Raji (cell line): ENCODE results near the gene FNBP1.

Experiments used
- POLR2A ChIP-seq: IDR thresholded peaks from 2 replicates; pipeline ENCODE4 v1.6.1; 2011; ENCODE audit warnings: low read depth, low read length, control low read depth; ENCODE audit not compliant: insufficient read depth

FNBP1 gene

DNA sequence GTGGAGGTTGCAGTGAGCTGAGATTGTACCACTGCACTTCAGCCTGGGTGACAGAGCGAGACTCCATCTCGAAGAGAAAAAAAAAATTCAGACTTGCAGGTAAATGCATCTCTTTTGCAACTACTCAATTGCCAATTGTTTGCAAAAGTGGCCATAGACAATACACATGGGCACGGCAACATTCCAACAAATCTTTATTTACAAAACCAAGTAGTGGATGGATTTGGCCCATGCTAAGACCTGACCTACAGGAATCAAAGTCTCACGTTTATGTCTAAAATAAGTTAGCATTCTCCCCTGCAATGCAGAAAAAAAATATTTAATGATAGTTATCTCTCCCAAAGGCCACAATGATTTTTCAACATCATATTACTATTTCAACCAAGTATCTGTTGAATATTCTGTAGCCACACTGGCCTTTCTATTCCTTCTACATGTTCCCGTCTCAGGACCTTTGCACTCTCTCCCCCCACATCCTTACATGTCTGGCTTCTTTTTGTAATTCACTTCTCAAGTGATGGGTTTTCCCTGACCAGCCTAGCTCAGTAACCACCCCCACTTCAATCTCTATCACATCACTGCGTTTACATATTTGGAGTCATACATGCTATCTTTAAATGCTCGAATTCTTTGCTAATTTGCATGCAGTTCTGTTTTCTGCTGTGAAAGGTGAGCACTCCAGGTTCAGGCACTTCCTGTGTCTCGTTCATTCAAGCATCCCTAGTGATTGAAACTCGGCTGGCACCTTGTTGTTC lies 54.2 kb downstream of the FNBP1 start:
- TF ChIP-seq POLR2A, result peak; percentile 38; the same call in 1 of the 2 replicates

DNA sequence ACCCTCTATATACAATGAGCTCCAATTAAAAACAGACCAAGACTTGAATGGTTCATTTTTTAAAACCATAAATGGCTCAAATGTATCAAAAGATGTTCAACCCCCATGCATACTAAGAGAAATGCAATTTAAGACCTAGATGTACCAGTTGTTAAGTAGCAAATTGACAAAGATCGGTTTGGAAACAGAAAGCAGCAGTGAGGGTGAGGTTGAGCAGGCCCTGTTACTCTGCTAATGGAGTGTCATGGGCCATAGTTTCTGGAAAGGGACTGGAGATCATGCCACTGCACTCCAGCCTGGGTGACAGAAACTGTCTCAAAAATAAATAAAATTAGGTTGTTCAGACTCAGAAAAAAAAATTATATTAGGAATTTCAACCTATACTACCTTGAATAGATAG lies 55.0 kb downstream of the FNBP1 start:
- no peak for TF ChIP-seq POLR2A

DNA sequence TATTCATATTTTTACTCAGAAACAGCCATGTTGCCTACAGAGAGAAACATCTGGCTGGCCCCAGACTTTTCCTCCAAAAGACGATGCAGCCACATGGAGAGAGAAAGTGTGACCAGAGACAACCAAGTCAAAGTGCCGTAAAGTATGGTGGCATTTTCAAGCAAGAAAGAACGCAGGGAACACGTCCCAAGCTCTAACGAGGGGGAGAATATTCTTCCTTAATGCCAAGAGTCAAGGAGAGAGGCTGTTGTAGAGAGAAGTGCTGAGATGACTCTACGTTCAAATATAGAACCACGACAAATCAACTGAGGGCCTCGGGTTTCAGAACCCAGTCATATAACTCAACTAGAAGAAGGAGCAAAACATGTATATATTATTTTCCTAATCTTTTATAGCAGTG lies 55.9 kb downstream of the FNBP1 start:
- no peak for TF ChIP-seq POLR2A

DNA sequence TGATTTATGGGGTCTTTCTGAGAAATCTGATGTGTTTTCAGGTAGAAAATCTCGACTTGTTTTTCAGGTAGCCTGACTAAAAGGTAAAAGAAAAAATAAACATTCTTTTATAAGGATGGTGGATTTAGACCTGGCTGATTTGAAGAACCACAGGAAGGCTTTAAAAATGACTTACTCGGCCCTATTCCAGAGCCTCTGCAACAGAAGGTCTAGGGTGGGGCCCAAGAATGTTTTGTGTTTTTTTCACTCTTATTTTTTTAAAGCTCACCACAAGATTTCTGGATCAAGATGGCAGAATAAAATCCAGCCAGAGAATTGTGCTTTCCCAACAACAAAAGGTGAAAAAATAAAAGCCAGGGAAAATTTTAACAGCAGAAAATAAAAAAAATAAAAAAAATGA lies 59.1 kb downstream of the FNBP1 start:
- TF ChIP-seq POLR2A, result no peak

DNA sequence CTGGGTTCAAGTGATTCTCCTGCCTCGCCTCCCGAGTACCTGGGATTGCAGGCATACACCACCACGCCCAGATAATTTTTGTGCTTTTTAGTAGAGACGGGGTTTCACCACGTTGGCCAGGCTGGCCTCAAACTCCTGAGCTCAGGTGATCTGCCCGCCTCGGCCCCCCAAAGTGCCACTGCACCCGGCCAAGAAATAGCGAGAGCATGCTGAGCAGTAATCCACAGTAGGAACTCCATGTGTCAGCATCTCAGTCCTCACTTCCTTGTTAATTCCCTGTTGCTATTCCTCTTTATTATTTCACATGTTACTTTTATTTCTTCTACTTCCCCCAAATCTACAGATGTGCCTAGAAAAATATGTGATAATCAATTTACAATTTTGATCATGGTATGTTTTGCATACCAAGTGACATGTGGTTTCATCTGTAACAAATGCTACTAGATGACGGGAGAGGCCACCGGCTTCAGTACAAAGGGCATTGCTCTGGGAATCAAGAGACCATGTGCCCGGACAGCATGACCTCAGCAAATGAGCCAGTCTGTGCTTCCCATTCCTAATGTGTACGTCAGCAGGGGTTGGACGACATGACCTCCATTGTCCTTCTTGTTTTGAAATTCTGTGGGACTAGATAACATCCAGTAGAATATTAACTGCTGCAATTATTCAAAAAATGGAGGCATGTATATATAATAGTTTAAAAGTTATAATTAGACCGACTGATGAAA lies 61.6 kb downstream of the FNBP1 start:
- no peak for TF ChIP-seq POLR2A

DNA sequence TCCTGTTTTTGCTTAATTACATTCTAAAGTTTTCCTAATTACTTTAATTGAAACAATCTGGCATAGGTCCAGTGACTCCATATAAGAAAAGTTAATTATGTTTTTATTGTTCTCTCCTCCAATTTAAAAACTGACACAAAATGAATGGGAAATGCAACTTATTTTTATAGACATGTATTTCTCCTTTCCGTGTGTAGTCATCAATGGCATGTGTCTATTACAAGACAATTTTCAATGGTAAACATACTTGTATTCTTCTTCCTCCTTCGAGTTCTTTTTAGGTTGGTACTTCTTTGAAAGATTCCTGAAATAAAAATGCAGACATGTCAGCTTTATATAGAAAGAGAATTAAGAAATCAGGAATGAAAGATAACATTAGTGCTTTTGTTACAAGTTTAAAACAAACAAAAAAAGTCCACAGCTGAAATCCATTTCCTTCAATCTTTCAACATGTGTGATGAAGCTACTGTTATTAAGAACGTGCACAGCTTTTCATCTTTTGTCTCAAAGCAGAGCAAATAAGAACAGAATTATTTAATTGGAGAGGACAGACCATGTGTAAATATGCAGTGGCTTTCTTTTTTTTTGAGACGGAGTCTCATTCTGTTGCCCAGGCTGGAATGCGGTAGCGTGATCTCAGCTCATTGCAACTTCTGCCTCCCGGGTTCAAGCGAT lies 63.8 kb downstream of the FNBP1 start:
- no peak for TF ChIP-seq POLR2A

DNA sequence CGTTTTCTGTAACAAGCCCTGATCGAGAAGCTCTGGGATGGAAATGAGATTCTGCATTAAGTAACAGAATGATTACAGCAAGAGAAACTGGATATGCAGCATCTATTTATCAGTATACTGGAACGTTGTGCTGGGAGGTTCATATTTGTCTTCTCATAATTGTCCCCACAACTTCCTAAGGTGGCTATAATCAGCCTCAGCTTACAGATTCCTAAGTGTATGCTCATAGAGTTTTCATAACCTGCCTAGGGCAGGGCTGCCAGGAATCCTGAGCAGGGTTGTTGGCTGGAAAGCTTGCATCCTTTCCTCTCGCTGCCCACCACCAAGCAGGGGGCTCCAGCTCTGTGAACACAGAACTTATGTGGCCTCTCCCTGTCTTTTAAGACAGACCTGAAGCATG lies 70.2 kb downstream of the FNBP1 start:
- no peak for TF ChIP-seq POLR2A

DNA sequence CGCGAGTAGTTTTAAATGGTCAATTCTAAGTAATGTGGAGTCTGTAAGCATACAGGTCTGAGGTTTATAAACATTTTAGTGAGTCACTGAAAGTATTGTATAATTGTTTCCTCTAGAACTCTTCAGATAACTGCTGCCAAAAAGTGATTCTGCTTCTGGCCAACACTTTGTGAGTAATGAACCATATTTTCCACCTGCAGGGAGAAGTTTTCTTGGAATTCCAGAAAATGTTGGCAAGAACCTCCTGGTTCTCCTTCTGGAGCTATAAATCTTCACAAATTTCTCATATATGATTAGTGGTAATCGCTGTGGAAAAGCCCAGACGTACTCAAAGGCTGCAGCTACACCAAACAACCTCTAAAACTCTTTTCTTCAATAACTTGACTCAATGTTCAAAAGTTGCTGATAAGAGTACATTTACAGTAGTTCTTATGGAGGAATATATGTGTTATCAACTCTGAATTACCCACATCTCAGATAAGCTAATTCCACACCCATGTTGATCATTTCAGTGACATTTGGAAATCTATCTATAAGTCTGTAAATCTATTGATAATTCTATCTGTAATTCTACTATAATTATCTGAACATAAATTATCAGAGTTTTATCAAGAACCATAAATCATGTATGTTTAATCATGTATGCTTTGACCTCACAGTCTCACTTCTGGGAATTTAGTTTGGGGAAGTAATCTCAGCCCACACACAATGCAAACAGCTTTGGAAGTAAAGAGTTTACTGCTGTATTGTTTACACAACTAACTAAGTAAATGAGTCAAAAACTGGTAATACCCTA lies 74.1 kb downstream of the FNBP1 start:
- TF ChIP-seq POLR2A, result no peak

DNA sequence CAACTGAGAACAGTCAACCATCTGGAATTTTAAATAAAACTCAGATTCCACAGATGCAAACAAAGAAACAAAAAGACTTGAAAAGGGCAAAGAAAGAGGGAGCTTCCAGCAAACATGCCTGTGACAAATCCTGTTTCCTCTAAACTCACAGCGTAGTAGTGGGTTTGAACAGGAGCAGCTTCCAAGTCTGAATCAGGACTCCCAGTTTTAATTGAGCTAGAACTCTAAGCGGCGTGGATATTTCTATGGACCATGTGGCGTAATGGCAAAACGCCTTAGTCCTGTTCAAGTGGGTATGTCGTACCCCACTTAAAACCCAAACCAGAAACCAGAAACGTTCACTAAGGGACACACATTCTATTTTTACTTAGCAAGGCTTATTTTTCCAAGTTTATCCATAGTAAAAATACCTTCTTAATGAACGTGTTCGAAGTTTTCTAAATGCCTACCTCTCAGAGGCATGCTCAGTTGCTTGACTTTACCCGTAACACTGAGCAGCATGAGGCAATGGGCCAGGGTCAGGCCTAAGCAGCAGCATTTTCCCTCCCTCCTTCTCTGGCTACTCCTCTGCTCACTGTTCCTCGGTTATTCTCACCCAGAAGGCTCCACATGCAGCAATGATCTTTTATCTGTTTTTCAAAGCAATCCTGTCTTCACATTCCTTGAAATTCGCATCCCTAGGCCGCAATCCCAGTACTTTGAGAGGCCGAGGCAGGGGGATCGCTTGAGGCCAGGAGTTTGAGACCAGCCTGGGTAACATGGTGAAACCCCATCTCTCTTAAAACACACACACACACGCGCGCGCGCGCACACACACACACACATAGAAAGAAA lies 77.9 kb downstream of the FNBP1 start:
- no peak for TF ChIP-seq POLR2A

DNA sequence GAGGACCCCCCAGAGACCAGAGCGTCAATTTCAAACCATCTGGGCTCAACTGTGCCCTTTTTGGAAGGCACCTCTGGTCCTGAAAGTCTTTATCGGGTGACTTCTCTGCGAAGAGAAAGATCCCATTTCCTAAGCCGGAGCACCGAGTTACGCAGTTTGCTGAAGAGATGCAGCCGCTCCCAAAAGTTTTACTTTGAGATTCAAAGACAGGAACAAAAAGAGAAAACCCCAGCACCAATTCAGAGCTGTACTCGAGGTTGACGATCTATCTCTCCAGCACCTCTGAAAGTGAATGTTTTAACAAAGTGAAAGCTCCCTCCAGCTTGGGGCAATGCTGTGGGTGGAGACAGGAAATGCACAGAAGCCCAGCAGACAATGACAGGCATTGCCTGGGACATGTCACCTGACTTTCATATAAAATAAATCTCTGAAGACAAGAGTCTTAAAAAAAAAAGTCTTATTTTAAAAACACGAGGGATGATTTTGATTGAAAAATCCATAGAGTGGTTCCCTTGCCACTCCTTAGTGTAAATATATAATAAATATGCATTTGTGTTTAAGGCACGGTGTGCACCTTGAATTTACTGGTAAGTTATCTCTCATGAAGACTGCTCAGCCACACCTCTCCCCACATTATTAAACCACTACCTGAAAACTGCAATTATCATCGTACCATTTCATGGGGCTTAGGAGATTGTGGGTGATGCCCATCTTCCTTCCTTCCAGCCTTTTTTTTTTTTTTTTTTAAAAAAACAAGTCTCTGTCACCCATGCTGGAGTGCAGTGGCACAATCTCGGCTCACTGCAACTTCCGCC lies 79.9 kb downstream of the FNBP1 start:
- TF ChIP-seq POLR2A, result no peak

DNA sequence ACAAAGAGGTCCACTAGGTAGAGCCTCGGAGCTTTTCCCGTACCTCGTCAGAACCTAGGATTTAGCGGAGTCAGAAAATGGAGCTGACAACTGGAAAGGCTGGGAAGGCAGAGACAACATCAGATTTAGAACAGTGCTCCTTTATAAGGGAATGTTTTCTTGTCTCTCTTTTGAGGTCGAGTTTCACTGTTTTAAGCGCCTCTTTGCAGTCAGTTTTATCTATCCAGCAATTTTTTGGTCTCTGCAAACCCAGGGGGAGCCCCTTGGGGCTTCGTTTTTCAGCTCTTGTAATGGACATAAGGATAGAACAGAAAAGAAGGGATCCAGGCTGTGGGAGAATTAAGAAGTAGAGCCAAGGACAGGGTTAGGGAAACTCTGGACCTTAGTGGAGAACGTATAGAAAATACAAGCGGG lies 80.5 kb downstream of the FNBP1 start:
- no peak for TF ChIP-seq POLR2A

DNA sequence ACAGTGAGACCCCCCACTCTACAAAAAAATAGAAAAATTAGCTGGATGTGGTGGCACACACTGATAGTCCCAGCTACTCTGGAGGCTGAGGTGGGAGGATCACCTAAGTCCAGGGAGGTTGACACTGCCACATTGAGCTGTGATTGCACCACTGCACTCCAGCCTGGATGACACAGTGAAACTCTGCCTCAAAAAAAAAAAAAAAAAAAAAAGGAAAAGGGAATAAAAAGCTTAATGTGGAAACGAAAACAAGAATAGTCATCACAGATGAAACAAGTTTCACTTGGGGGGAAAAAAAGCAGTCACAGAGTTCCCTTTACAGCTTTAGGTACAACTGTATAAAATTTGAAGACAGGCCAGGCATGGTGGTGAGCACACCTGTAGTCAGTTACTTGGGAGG lies 84.2 kb downstream of the FNBP1 start:
- no peak for TF ChIP-seq POLR2A

DNA sequence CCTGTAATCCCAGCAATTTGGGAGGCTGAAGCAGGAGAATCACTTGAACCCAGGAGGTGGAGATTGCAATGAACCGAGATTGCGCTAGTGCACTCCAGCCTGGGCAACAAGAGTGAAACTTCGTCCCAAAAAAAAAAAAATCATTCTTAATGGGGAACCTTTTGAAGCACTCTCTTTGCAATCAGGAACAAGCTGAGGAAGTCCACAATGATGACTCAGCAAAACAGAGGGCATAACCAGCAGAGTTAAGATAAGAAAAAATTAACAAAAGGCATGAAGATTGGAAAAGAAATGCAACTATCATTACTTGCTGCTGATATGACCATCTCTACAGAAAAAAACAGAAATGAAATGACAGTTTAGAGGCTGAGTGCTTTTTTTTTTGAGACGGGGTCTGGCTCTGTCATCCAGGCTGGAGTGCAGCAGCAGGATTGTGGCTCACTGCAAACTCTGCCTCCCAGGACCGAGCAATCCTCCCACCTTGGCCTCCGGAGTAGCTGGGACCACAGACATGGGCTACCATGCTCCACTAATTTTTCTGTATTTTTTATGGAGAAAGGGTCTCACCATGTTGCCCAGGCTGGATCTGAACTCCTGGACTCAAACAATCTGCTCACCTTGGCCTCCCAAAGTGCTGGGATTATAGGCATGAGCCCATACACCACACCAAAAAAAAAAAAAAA lies 88.0 kb downstream of the FNBP1 start:
- TF ChIP-seq POLR2A, result no peak
